GM19099 (cell line): Measurements from ENCODE around the gene CBFA2T3.

Source experiments
- POLR2A ChIP-seq: IDR thresholded peaks from 3 replicates; pipeline ENCODE4 v1.6.1; 2011; ENCODE audit warnings: low read depth; ENCODE audit not compliant: insufficient read length; ENCODE audit errors: extremely low read depth

Gene CBFA2T3

GRCh38 chr16:88900662-88901052 lies 76.3 kb downstream of the CBFA2T3 start:
- no peak for TF ChIP-seq POLR2A

GRCh38 chr16:88899901-88900661 lies 76.9 kb downstream of the CBFA2T3 start:
- TF ChIP-seq POLR2A, result no peak

GRCh38 chr16:88897696-88898425 lies 79.1 kb downstream of the CBFA2T3 start:
- TF ChIP-seq POLR2A, result no peak

GRCh38 chr16:88896238-88897070 lies 80.6 kb downstream of the CBFA2T3 start:
- TF ChIP-seq POLR2A, result no peak

GRCh38 chr16:88895335-88895734 lies 81.7 kb downstream of the CBFA2T3 start:
- no peak for TF ChIP-seq POLR2A

GRCh38 chr16:88894681-88895300 lies 82.2 kb downstream of the CBFA2T3 start:
- TF ChIP-seq POLR2A, result no peak

- no peak for TF ChIP-seq POLR2A
Observed at GRCh38 chr16:88893127-88893968, 83.7 kb downstream of the CBFA2T3 start.

- no peak for TF ChIP-seq POLR2A
Observed at GRCh38 chr16:88892065-88892464, 84.9 kb downstream of the CBFA2T3 start.

- TF ChIP-seq POLR2A, result no peak
Observed at GRCh38 chr16:88891083-88891482, 85.9 kb downstream of the CBFA2T3 start.

- TF ChIP-seq POLR2A, result no peak
Observed at GRCh38 chr16:88888461-88889387, 88.3 kb downstream of the CBFA2T3 start.

- no peak for TF ChIP-seq POLR2A
Observed at GRCh38 chr16:88888057-88888456, 89.0 kb downstream of the CBFA2T3 start.

- no peak for TF ChIP-seq POLR2A
Observed at GRCh38 chr16:88886845-88887521, 90.0 kb downstream of the CBFA2T3 start.
